Measurements from ENCODE around the gene TUBGCP5. TPM values are rescaled to one million over a fixed set of nuclear protein-coding genes. Genes with fewer than 3 reads are reported as not detected.
"Not testable (repeated sequence)": the region's sequence is repeated elsewhere in the genome, so short reads cannot be mapped to it uniquely, and the experiment has no call there.

TUBGCP5 gene
- total RNA-seq (2014; rRNA removed; shearing (Covaris generic); ENCODE audit: low replicate concordance): 15.3 and 17.9 TPM in 2 replicates

DNA sequence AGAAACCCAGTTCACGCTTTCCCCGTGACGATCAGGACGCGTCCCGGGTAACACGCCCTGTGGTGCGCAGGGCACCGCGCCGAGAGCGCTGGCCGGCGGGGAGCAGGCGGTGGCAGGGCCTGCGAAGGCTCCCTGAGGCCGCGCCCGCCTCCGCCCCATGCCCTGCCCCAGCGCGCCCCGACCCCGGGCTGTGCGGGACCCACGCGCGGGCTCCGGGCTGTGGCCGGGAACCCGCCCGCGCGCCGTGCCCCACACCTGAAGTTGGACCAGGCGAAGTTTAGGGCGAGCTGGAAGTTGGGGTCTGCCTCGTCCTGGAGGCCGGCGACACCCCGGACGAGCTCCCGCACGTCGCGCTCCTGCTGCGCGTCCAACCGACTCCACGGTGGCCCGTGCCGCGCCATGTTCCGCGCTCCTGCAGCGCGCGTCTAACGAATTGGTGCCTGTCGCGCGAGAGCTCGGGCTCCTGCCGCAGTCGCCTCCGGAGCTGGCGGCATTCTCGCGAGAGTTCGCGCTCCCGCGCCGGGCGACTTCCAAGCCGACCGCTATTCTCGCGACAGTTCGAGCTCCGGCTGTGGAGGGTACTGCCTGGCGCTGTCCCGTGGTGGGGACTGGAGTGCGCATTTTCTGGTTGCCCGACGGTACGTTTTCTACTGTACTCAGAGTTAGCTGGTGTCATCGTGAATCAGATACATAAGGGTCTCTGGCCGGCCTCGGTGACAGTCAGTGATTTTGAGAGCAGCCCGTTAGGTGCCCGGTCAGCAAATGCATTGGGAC, at the start of gene TUBGCP5:
Gene TUBGCP5, minus strand, starts transcription at position 427 of the 774 bp plus-strand sequence. Its CDS starts 26 bp downstream, at position 401.
- Histone ChIP-seq H3K9me2 (replicated peaks; ENCODE audit: insufficient read depth, low read length) (no peaks in the 10 kb centered on the region), H3K4me1 (ENCODE audit: low read length) (peaks cover 26% of the 10 kb centered on the region), H3K79me2 (ENCODE audit: low read length) (peaks cover 30% of the 10 kb centered on the region), H3K9me3 (ENCODE audit: low read length) (no peaks in the 10 kb centered on the region), H3K27me3 (ENCODE audit: low read length) (no peaks in the 10 kb centered on the region), H3K4me2 (ENCODE audit: low read depth, low read length, poor library complexity, severe bottlenecking) (peak within 1 kb of the TSS; percentile 95), H2AFZ (ENCODE audit: low read length) (peak within 1 kb of the TSS; percentile 93; the same call in 1 of the 2 replicates), H4K20me1 (ENCODE audit: insufficient read depth, low read depth, low read length) (no peaks in the 10 kb centered on the region), H3K27ac (ENCODE audit: low read length) (peak within 1 kb of the TSS; percentile 48), H3K36me3 (ENCODE audit: insufficient read depth, low read length) (peaks cover 15% of the 10 kb centered on the region; the same call in 1 of the 2 replicates), H3K9ac (ENCODE audit: low read length) (peak within 1 kb of the TSS; percentile 88), H3K4me3 (ENCODE audit: low read length) (peak within 1 kb of the TSS; percentile 86)
- peak; percentile 99 for DNase-seq

DNA sequence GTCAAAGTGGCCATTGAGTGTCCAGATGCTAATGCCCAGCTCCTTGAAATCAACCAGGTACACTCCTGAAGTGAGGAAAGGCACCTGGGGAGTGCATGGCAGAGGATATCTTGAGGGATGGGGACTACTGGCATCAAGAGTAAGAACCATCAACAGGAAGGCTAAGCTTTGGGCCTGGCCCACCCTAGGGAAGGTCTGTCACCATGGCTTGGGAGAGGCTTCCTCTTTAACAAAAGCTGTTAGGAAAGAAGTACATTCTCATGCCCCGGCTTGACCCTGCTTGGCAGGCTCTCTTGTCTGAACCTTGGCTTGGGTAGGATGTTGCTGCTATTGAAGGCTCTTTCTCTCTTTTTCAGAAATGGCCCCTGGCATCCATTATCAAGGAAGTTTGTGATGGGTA, 43.7 kb upstream of the TUBGCP5 start:
- Histone ChIP-seq H3K4me2 (ENCODE audit: low read depth, low read length, poor library complexity, severe bottlenecking) (no peak overlapping the region), H3K4me3 (ENCODE audit: low read length) (no peak overlapping the region), H4K20me1 (ENCODE audit: insufficient read depth, low read depth, low read length) (no peaks in the 10 kb centered on the region), H3K9me3 (ENCODE audit: low read length) (no peaks in the 10 kb centered on the region), H3K27me3 (ENCODE audit: low read length) (no peaks in the 10 kb centered on the region), H3K9me2 (replicated peaks; ENCODE audit: insufficient read depth, low read length) (no peaks in the 10 kb centered on the region), H3K36me3 (ENCODE audit: insufficient read depth, low read length) (no peaks in the 10 kb centered on the region), H2AFZ (ENCODE audit: low read length) (no peak overlapping the region), H3K9ac (ENCODE audit: low read length) (no peak overlapping the region), H3K27ac (ENCODE audit: low read length) (no peak overlapping the region), H3K79me2 (ENCODE audit: low read length) (no peaks in the 10 kb centered on the region), H3K4me1 (ENCODE audit: low read length) (no peaks in the 10 kb centered on the region)
- DNase-seq: no peak

DNA sequence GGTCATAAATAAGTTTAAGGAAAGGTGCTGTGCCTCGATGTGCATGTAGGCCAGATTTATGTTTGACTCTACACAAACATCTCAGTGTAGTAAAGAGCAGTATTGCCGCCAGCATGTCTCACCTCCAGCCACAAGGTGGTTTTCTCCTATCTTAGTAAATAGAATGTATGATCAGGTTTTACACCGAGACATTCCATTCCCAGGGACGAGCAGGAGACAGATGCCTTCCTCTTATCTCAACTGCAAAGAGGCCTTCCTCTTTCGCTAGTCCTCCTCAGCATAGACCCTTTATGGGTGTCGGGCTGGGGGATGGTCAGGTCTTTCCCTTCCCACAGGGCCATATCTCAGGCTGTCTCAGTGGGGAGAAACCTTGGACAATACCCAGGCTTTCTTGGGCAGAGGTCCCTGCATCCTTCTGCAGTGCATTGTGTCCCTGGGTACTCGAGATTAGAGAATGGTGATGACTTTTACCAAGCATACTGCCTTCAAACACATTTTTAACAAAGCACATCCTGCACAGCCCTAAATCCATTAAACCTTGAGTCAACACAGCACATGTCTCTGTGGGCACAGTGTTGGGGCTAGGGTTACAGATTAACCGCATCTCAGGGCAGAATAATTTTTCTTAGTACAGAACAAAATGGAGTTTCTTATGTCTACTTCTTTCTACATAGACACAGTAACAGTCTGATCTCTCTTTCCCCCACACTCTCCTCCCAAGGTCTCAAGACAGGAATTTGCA, 42.8 kb upstream of the TUBGCP5 start:
- not testable (repeated sequence) for H3K36me3 ChIP-seq (ENCODE audit: insufficient read depth, low read length); H2AFZ ChIP-seq (ENCODE audit: low read length); H3K9me2 ChIP-seq (replicated peaks; ENCODE audit: insufficient read depth, low read length); H3K27me3 ChIP-seq (ENCODE audit: low read length); H3K4me2 ChIP-seq (ENCODE audit: low read depth, low read length, poor library complexity, severe bottlenecking); H3K4me3 ChIP-seq (ENCODE audit: low read length); H3K4me1 ChIP-seq (ENCODE audit: low read length); H3K27ac ChIP-seq (ENCODE audit: low read length); H3K9ac ChIP-seq (ENCODE audit: low read length); H3K79me2 ChIP-seq (ENCODE audit: low read length); H4K20me1 ChIP-seq (ENCODE audit: insufficient read depth, low read depth, low read length); DNase-seq; H3K9me3 ChIP-seq (ENCODE audit: low read length)

GRCh38 chr15:23081271-23081670, 41.9 kb upstream of the TUBGCP5 start:
- Histone ChIP-seq H3K4me3 (ENCODE audit: low read length) (no peak overlapping the region), H3K4me2 (ENCODE audit: low read depth, low read length, poor library complexity, severe bottlenecking) (no peak overlapping the region), H3K27ac (ENCODE audit: low read length) (no peak overlapping the region), H3K9ac (ENCODE audit: low read length) (no peak overlapping the region), H3K4me1 (ENCODE audit: low read length) (no peaks in the 10 kb centered on the region), H3K9me2 (replicated peaks; ENCODE audit: insufficient read depth, low read length) (no peaks in the 10 kb centered on the region), H3K36me3 (ENCODE audit: insufficient read depth, low read length) (no peaks in the 10 kb centered on the region), H2AFZ (ENCODE audit: low read length) (no peak overlapping the region), H3K79me2 (ENCODE audit: low read length) (no peaks in the 10 kb centered on the region), H3K27me3 (ENCODE audit: low read length) (no peaks in the 10 kb centered on the region), H4K20me1 (ENCODE audit: insufficient read depth, low read depth, low read length) (no peaks in the 10 kb centered on the region), H3K9me3 (ENCODE audit: low read length) (no peaks in the 10 kb centered on the region)
- no peak for DNase-seq

- no peaks in the 10 kb centered on the region for H3K9me3 ChIP-seq (ENCODE audit: low read length)
- no peaks in the 10 kb centered on the region for H3K27me3 ChIP-seq (ENCODE audit: low read length)
- no peak overlapping the region for H3K27ac ChIP-seq (ENCODE audit: low read length)
- no peaks in the 10 kb centered on the region for H3K79me2 ChIP-seq (ENCODE audit: low read length)
- H2AFZ ChIP-seq (ENCODE audit: low read length): no peak overlapping the region
- no peaks in the 10 kb centered on the region for H3K4me1 ChIP-seq (ENCODE audit: low read length)
- DNase-seq: no peak
- no peaks in the 10 kb centered on the region for H3K36me3 ChIP-seq (ENCODE audit: insufficient read depth, low read length)
- no peak overlapping the region for H3K4me2 ChIP-seq (ENCODE audit: low read depth, low read length, poor library complexity, severe bottlenecking)
- H3K4me3 ChIP-seq (ENCODE audit: low read length): no peak overlapping the region
- H3K9ac ChIP-seq (ENCODE audit: low read length): no peak overlapping the region
- no peaks in the 10 kb centered on the region for H3K9me2 ChIP-seq (replicated peaks; ENCODE audit: insufficient read depth, low read length)
- no peaks in the 10 kb centered on the region for H4K20me1 ChIP-seq (ENCODE audit: insufficient read depth, low read depth, low read length)
Observed at GRCh38 chr15:23079766-23080165, 40.4 kb upstream of the TUBGCP5 start.

DNA sequence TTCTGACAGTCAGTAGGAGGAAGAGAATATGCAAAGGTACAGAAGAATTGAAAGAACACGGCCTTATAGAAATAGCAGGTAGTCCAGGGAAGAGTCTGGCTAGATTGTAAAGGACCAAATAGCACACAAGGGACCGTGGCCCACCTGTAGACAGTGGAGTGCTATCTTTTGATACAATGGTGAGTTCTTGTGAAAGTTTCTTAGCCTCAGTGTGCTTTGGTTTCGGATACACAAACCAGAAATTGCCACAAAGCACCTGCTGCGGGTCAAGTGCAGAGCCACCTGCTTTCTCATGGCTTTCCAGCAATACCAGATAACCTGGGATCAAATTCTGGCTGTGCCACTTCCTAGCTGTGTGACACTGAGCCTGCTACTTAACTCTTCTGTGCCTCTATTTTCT, 36.6 kb upstream of the TUBGCP5 start:
- H3K36me3 ChIP-seq (ENCODE audit: insufficient read depth, low read length): no peaks in the 10 kb centered on the region
- H2AFZ ChIP-seq (ENCODE audit: low read length): no peak overlapping the region
- H3K27ac ChIP-seq (ENCODE audit: low read length): no peak overlapping the region

GRCh38 chr15:23074684-23075083, 35.3 kb upstream of the TUBGCP5 start:
- H2AFZ ChIP-seq (ENCODE audit: low read length): no peak overlapping the region
- H3K4me2 ChIP-seq (ENCODE audit: low read depth, low read length, poor library complexity, severe bottlenecking): no peak overlapping the region
- no peaks in the 10 kb centered on the region for H3K79me2 ChIP-seq (ENCODE audit: low read length)
- H3K4me3 ChIP-seq (ENCODE audit: low read length): no peak overlapping the region
- no peaks in the 10 kb centered on the region for H3K9me2 ChIP-seq (replicated peaks; ENCODE audit: insufficient read depth, low read length)
- no peaks in the 10 kb centered on the region for H3K36me3 ChIP-seq (ENCODE audit: insufficient read depth, low read length)
- H3K9me3 ChIP-seq (ENCODE audit: low read length): no peaks in the 10 kb centered on the region
- DNase-seq: no peak
- H4K20me1 ChIP-seq (ENCODE audit: insufficient read depth, low read depth, low read length): no peaks in the 10 kb centered on the region
- H3K27me3 ChIP-seq (ENCODE audit: low read length): no peaks in the 10 kb centered on the region
- H3K27ac ChIP-seq (ENCODE audit: low read length): no peak overlapping the region
- no peak overlapping the region for H3K9ac ChIP-seq (ENCODE audit: low read length)
- no peaks in the 10 kb centered on the region for H3K4me1 ChIP-seq (ENCODE audit: low read length)

More for the DNA sequence above, 36.6 kb upstream of the TUBGCP5 start:
- H3K79me2 ChIP-seq (ENCODE audit: low read length): no peaks in the 10 kb centered on the region
- H3K9ac ChIP-seq (ENCODE audit: low read length): no peak overlapping the region
- no peaks in the 10 kb centered on the region for H3K27me3 ChIP-seq (ENCODE audit: low read length)
- H3K9me2 ChIP-seq (replicated peaks; ENCODE audit: insufficient read depth, low read length): no peaks in the 10 kb centered on the region
- H3K4me3 ChIP-seq (ENCODE audit: low read length): no peak overlapping the region
- H4K20me1 ChIP-seq (ENCODE audit: insufficient read depth, low read depth, low read length): no peaks in the 10 kb centered on the region
- DNase-seq: no peak
- no peaks in the 10 kb centered on the region for H3K9me3 ChIP-seq (ENCODE audit: low read length)
- no peak overlapping the region for H3K4me2 ChIP-seq (ENCODE audit: low read depth, low read length, poor library complexity, severe bottlenecking)
- H3K4me1 ChIP-seq (ENCODE audit: low read length): no peaks in the 10 kb centered on the region

GRCh38 chr15:23073890-23074646, 34.7 kb upstream of the TUBGCP5 start:
- Histone ChIP-seq H3K27me3 (ENCODE audit: low read length) (no peaks in the 10 kb centered on the region), H2AFZ (ENCODE audit: low read length) (no peak overlapping the region), H3K9me3 (ENCODE audit: low read length) (no peaks in the 10 kb centered on the region), H3K36me3 (ENCODE audit: insufficient read depth, low read length) (no peaks in the 10 kb centered on the region), H3K9ac (ENCODE audit: low read length) (no peak overlapping the region), H3K4me1 (ENCODE audit: low read length) (no peaks in the 10 kb centered on the region), H3K79me2 (ENCODE audit: low read length) (no peaks in the 10 kb centered on the region), H4K20me1 (ENCODE audit: insufficient read depth, low read depth, low read length) (no peaks in the 10 kb centered on the region), H3K4me3 (ENCODE audit: low read length) (no peak overlapping the region), H3K9me2 (replicated peaks; ENCODE audit: insufficient read depth, low read length) (no peaks in the 10 kb centered on the region), H3K4me2 (ENCODE audit: low read depth, low read length, poor library complexity, severe bottlenecking) (no peak overlapping the region), H3K27ac (ENCODE audit: low read length) (no peak overlapping the region)
- no peak for DNase-seq
